GM13976 (cell line): ENCODE data around the gene NUP160.
A peak's percentile ranks its signal among the peaks of the same experiment; 100 is the strongest.
"Not testable (repeated sequence)": the region's sequence is repeated elsewhere in the genome, so short reads cannot be mapped to it uniquely, and the experiment has no call there.

Experiments
- DNase-seq: peaks from one replicate; pipeline ENCODE4 v3.0.0; 2012; ENCODE audit warnings: low spot score
- CTCF ChIP-seq: IDR thresholded peaks from 2 replicates; pipeline ENCODE4 v1.5.1; 2012; ENCODE audit warnings: borderline replicate concordance, mild to moderate bottlenecking; ENCODE audit not compliant: insufficient read depth; ENCODE audit errors: extremely low read depth, missing control alignments, control extremely low read depth
- in situ Hi-C: fragments of 300-500 bp; cut with MboI; formaldehyde crosslinking; loops from one replicate; pipeline ENCODE4 v1.12.0; 2022; ENCODE audit warnings: low sequenced_read_pairs, mixed read lengths, inconsistent platforms; ENCODE audit not compliant: unreplicated experiment

Gene NUP160

GRCh38 chr11:47847892-47848699 is at the start of gene NUP160:
Gene NUP160, minus strand, starts transcription at chr11:47848350. Its CDS starts 32 bp downstream, at chr11:47848318.
- DNase-seq = peak; percentile 91
- in situ Hi-C loops = no loop called here
- TF ChIP-seq CTCF = no peak

- no peak for TF ChIP-seq CTCF
- DNase-seq = no peak
- in situ Hi-C loops = no loop called here
These were observed 48.0 kb upstream of the NUP160 start for GRCh38 chr11:47896199-47896598.

GRCh38 chr11:47895035-47895434 is 46.9 kb upstream of the NUP160 start:
- no peak for DNase-seq
- no peak for TF ChIP-seq CTCF
- in situ Hi-C loops = no loop called here

- in situ Hi-C loops, DNase-seq: not testable (repeated sequence)
These were observed 44.6 kb upstream of the NUP160 start for GRCh38 chr11:47892546-47893276.

- no peak for DNase-seq
- no peak for TF ChIP-seq CTCF
- in situ Hi-C loops = no loop called here
These were observed 43.7 kb upstream of the NUP160 start for GRCh38 chr11:47891886-47892285.

- in situ Hi-C loops = no loop called here
- no peak for TF ChIP-seq CTCF
- no peak for DNase-seq
These were observed 41.7 kb upstream of the NUP160 start for GRCh38 chr11:47889714-47890441.
